H1 (cell line): ENCODE measurements around the gene PIP4K2C. TPM values are rescaled to one million over a fixed set of nuclear protein-coding genes. Genes with fewer than 3 reads are reported as not detected.

Source experiments
- ASH2L ChIP-seq: fragments of 200-600, 300-600 bp; sonication (generic); IDR thresholded peaks from one replicate; pipeline ENCODE4 v1.7.1; 2017; ENCODE audit warnings: low read length
- ATF2 ChIP-seq: IDR thresholded peaks from 2 replicates; pipeline ENCODE4 v1.6.1; 2012; ENCODE audit warnings: low read length, inconsistent platforms
- ATF3 ChIP-seq: IDR thresholded peaks from 2 replicates; pipeline ENCODE4 v1.6.1; 2011; ENCODE audit warnings: low read depth, mild to moderate bottlenecking, low read length; ENCODE audit not compliant: insufficient read depth
- BRCA1 ChIP-seq: IDR thresholded peaks from 2 replicates; pipeline ENCODE4 v1.6.1; 2012; ENCODE audit warnings: low read depth, low read length, improper control_type of control experiment
- CHD2 ChIP-seq: IDR thresholded peaks from 2 replicates; pipeline ENCODE4 v1.6.1; 2012; ENCODE audit warnings: low read length, improper control_type of control experiment
- CREB1 ChIP-seq: IDR thresholded peaks from 2 replicates; pipeline ENCODE4 v1.6.1; 2012; ENCODE audit warnings: inconsistent platforms
- CTBP2 ChIP-seq: IDR thresholded peaks from 2 replicates; pipeline ENCODE4 v1.7.0; 2011; ENCODE audit warnings: borderline replicate concordance, mild to moderate bottlenecking, moderate library complexity, mixed read lengths, low read length; ENCODE audit not compliant: insufficient read depth, insufficient read length
- CTCF ChIP-seq, 3 experiments: IDR thresholded peaks; 1 replicate in 2 of 3; 2 replicates in 1 of 3; pipeline versions ENCODE4 v1.5.1 to v1.6.1; 2011; ENCODE audit warnings: low read length in 3 of 3, mild to moderate bottlenecking in 3 of 3, inconsistent platforms in 2 of 3, low read depth in 1 of 3, moderate library complexity in 1 of 3; ENCODE audit not compliant: insufficient read depth in 1 of 3; ENCODE audit errors: control extremely low read depth in 1 of 3
- EGR1 ChIP-seq: IDR thresholded peaks from 2 replicates; pipeline ENCODE4 v1.6.1; 2011; ENCODE audit warnings: low read depth, low read length, borderline replicate concordance
- EZH2 ChIP-seq: fragments of 200-600 bp; sonication (generic); IDR thresholded peaks from 2 replicates; pipeline ENCODE4 v1.7.1; 2012; ENCODE audit warnings: low read depth, mild to moderate bottlenecking, moderate library complexity, low read length, inconsistent platforms; ENCODE audit not compliant: severe bottlenecking
- FOSL1 ChIP-seq: IDR thresholded peaks from 2 replicates; pipeline ENCODE4 v1.6.1; 2011; ENCODE audit warnings: mild to moderate bottlenecking, low read depth, low read length, moderate library complexity; ENCODE audit not compliant: insufficient read depth
- HDAC2 ChIP-seq, 2 experiments: fragments of 300-600 bp in 1 of 2; sonication (generic) in 1 of 2; IDR thresholded peaks; 2 replicates each; pipeline ENCODE4 v1.6.1; 2011 to 2012; ENCODE audit warnings: low read depth in 2 of 2, low read length in 2 of 2, mild to moderate bottlenecking in 2 of 2, moderate library complexity in 2 of 2, borderline replicate concordance in 1 of 2, inconsistent platforms in 1 of 2
- JUND ChIP-seq: IDR thresholded peaks from 2 replicates; pipeline ENCODE4 v1.6.1; 2011; ENCODE audit warnings: mild to moderate bottlenecking, improper control_type of control experiment, low read length
- KDM5A ChIP-seq: fragments of 200-600 bp; IDR thresholded peaks from 2 replicates; pipeline ENCODE4 v1.7.1; 2012; ENCODE audit warnings: mild to moderate bottlenecking, low read length, inconsistent platforms, mixed read lengths
- NANOG ChIP-seq: IDR thresholded peaks from 2 replicates; pipeline ENCODE4 v1.6.1; 2011; ENCODE audit warnings: low read length, low read depth, mild to moderate bottlenecking, inconsistent platforms; ENCODE audit not compliant: insufficient read depth, poor library complexity, severe bottlenecking
- NRF1 ChIP-seq: IDR thresholded peaks from 2 replicates; pipeline ENCODE4 v1.6.1; 2011; ENCODE audit warnings: mild to moderate bottlenecking, low read depth, low read length, improper control_type of control experiment
- SIN3A ChIP-seq, 2 experiments: IDR thresholded peaks in 1 of 2; conservative IDR thresholded peaks in 1 of 2; 2 replicates each; pipeline ENCODE4 v1.6.1; 2011 to 2012; ENCODE audit warnings: low read length in 2 of 2, improper control_type of control experiment in 1 of 2, low read depth in 1 of 2, mild to moderate bottlenecking in 1 of 2
- SP1 ChIP-seq: IDR thresholded peaks from 2 replicates; pipeline ENCODE4 v1.6.1; 2011; ENCODE audit warnings: low read depth, low read length
- ZNF274 ChIP-seq: IDR thresholded peaks from 2 replicates; pipeline ENCODE4 v1.7.0; 2012; ENCODE audit warnings: low read length, borderline replicate concordance; ENCODE audit errors: extremely low read depth
- polyA plus RNA-seq, 7 experiments: library from polyadenylated mRNA; depleted of rRNA in 3 of 7; stranded (reverse) in 5 of 7; unstranded in 2 of 7; fragments of >200 nt in 5 of 7; fragments of 200-250 nt in 2 of 7; gene quantifications; 1 replicate in 5 of 7; 2 replicates in 1 of 7; 4 replicates in 1 of 7; pipeline versions ENCODE4 v1.2.1 to v1.2.3, GENCODE V29; 2011 to 2013; ENCODE audit warnings: missing spikeins in 2 of 7, mixed read lengths in 2 of 7
- total RNA-seq: library from RNA; stranded (reverse); fragmentation: NEBNext Ultra II Directional; extraction: Animal tissue kit (Norgen Biotek cat#: 25700); gene quantifications from 2 replicates; pipeline ENCODE4 v1.2.1, GENCODE V29; 2021

The PIP4K2C gene
- total and polyA plus RNA-seq, 2 of the 8 experiments (the other 6 are each of a cell fraction or from before 2014, with no cell fraction given), result 25.0 to 27.1 TPM

- no peak for TF ChIP-seq KDM5A
- TF ChIP-seq ASH2L, result peak; percentile 37
- peak; percentile 71; the same call in 1 of the 2 replicates for TF ChIP-seq SP1
- TF ChIP-seq CHD2, result no peak
- no peak for TF ChIP-seq ATF3
- peak; percentile 26 for TF ChIP-seq EZH2
- TF ChIP-seq CTBP2, result no peak
- TF ChIP-seq CTCF (IDR thresholded peaks at IDR 0.05; ENCODE audit: control extremely low read depth in 1 of 3, insufficient read depth in 1 of 3, low read depth in 1 of 3, low read length in 3 of 3), result no peak
- no peak for TF ChIP-seq NANOG
- no peak for TF ChIP-seq CREB1
- TF ChIP-seq FOSL1, result peak; percentile 81; the same call in 1 of the 2 replicates
- TF ChIP-seq BRCA1, result no peak
- TF ChIP-seq JUND, result no peak
- 0 out of 4 replicates have a peak, but pooled peaks of 1 of the 2 experiments have one; percentile 69 for TF ChIP-seq SIN3A (conservative IDR thresholded peaks at IDR 0.05 in 1 of 2, IDR thresholded peaks at IDR 0.05 in 1 of 2; ENCODE audit: low read depth in 1 of 2, low read length in 2 of 2)
- no peak for TF ChIP-seq ATF2
- TF ChIP-seq NRF1, result no peak
- no peak for TF ChIP-seq ZNF274
- TF ChIP-seq EGR1, result peak; percentile 28; the same call in 1 of the 2 replicates
- no peak; a peak in 1 of 4 replicates for TF ChIP-seq HDAC2 (IDR thresholded peaks at IDR 0.05; ENCODE audit: borderline replicate concordance in 1 of 2, low read depth in 2 of 2, low read length in 2 of 2)
Observed at GRCh38 chr12:57609101-57609780, 18.2 kb downstream of the PIP4K2C start (continued).
